PFSK-1 (cell line): ENCODE data around the gene DCAF11.

ENCODE experiments used
- POLR2AphosphoS5 ChIP-seq: IDR thresholded peaks from 2 replicates; pipeline ENCODE4 v1.6.1; 2012; ENCODE audit warnings: low read depth, mild to moderate bottlenecking, control low read depth, low read length, moderate library complexity
- REST ChIP-seq, 2 experiments: IDR thresholded peaks; 2 replicates each; pipeline versions ENCODE4 v1.6.1 to v1.8.0; 2011 to 2012; ENCODE audit warnings: low read depth in 2 of 2, low read length in 2 of 2, control low read depth in 1 of 2, inconsistent platforms in 1 of 2, mild to moderate bottlenecking in 1 of 2, moderate library complexity in 1 of 2; ENCODE audit not compliant: insufficient read depth in 1 of 2
- SIN3A ChIP-seq: IDR thresholded peaks from 2 replicates; pipeline ENCODE4 v1.6.1; 2012; ENCODE audit warnings: mild to moderate bottlenecking, low read length, moderate library complexity, borderline replicate concordance; ENCODE audit not compliant: insufficient read depth
- TAF1 ChIP-seq: IDR thresholded peaks from 2 replicates; pipeline ENCODE4 v1.6.1; 2012; ENCODE audit warnings: low read length, control low read depth, borderline replicate concordance; ENCODE audit not compliant: insufficient read depth

GRCh38 chr14:24093901-24094840 lies 20.4 kb upstream of the DCAF11 start, which contains the start of gene PCK2:
- TF ChIP-seq SIN3A (no peak), POLR2AphosphoS5 (no peak), REST (IDR thresholded peaks at IDR 0.05; ENCODE audit: insufficient read depth in 1 of 2, low read depth in 2 of 2, low read length in 2 of 2) (no peak), TAF1 (no peak)
